Keratinocyte (primary cell): ENCODE results near the gene PSME3.

Source experiments
- EZH2 ChIP-seq: IDR thresholded peaks from one replicate; pipeline ENCODE4 v1.6.1; 2012; ENCODE audit warnings: inconsistent platforms, mild to moderate bottlenecking, low read length, moderate library complexity
- TF ChIP-seq, protein P1 (sequence below), 3 experiments: IDR thresholded peaks in 1 of 3; conservative IDR thresholded peaks in 1 of 3; optimal IDR thresholded peaks in 1 of 3; 2 replicates in 2 of 3; 3 replicates in 1 of 3; pipeline versions ENCODE3 to v1.5.1; 2011; ENCODE audit warnings: low read length in 3 of 3, mild to moderate bottlenecking in 3 of 3, moderate library complexity in 2 of 3, control low read depth in 1 of 3, inconsistent platforms in 1 of 3; ENCODE audit not compliant: insufficient read depth in 2 of 3; ENCODE audit errors: extremely low read depth in 1 of 3

GRCh38 chr17:42882166-42882565, 49.0 kb downstream of the PSME3 start:
- TF ChIP-seq, protein P1, sequence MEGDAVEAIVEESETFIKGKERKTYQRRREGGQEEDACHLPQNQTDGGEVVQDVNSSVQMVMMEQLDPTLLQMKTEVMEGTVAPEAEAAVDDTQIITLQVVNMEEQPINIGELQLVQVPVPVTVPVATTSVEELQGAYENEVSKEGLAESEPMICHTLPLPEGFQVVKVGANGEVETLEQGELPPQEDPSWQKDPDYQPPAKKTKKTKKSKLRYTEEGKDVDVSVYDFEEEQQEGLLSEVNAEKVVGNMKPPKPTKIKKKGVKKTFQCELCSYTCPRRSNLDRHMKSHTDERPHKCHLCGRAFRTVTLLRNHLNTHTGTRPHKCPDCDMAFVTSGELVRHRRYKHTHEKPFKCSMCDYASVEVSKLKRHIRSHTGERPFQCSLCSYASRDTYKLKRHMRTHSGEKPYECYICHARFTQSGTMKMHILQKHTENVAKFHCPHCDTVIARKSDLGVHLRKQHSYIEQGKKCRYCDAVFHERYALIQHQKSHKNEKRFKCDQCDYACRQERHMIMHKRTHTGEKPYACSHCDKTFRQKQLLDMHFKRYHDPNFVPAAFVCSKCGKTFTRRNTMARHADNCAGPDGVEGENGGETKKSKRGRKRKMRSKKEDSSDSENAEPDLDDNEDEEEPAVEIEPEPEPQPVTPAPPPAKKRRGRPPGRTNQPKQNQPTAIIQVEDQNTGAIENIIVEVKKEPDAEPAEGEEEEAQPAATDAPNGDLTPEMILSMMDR (optimal IDR thresholded peaks at IDR 0.05 in 1 of 3, IDR thresholded peaks at IDR 0.05 in 1 of 3, conservative IDR thresholded peaks at IDR 0.05 in 1 of 3; ENCODE audit: extremely low read depth in 1 of 3, insufficient read depth in 2 of 3, low read length in 3 of 3), result no peak
- no peak for TF ChIP-seq EZH2
